SU-DHL-6 (cell line): ENCODE results near the gene PLCXD3.

ENCODE experiments used
- H2AFZ ChIP-seq: fragments of 200-600 bp; sonication (generic); 2 replicates; pipeline ENCODE4 v1.6.1; 2014; ENCODE audit warnings: low read depth, mild to moderate bottlenecking, moderate library complexity, mixed read lengths, antibody characterized with exemption, low read length; ENCODE audit not compliant: severe bottlenecking
- H3F3A ChIP-seq: fragments of 200-600 bp; shearing (Covaris generic); 2 replicates; pipeline ENCODE4 v1.6.0; 2016; ENCODE audit warnings: antibody characterized with exemption, mild to moderate bottlenecking; ENCODE audit not compliant: insufficient read depth
- H3K27ac ChIP-seq: fragments of 200-600 bp; sonication (generic); 2 replicates; pipeline ENCODE4 v1.5.1; 2016; ENCODE audit warnings: low read depth, mild to moderate bottlenecking, low read length, moderate library complexity, mixed read lengths
- H3K27me3 ChIP-seq: fragments of 200-600 bp; sonication (generic), shearing (Covaris generic); 2 replicates; pipeline ENCODE4 v1.6.0; 2014; ENCODE audit warnings: mild to moderate bottlenecking, low read length
- H3K36me3 ChIP-seq: fragments of 200-600 bp; sonication (generic); 2 replicates; pipeline ENCODE4 v1.6.1; 2014; ENCODE audit warnings: mild to moderate bottlenecking, low read length, mixed read lengths
- H3K4me2 ChIP-seq: fragments of 300-600, 200-600 bp; shearing (Covaris generic), sonication (generic); 2 replicates; pipeline ENCODE4 v1.6.0; 2014; ENCODE audit warnings: low read length, low read depth, mild to moderate bottlenecking; ENCODE audit not compliant: poor library complexity, severe bottlenecking
- H3K4me3 ChIP-seq: fragments of 200-600 bp; sonication (generic); 2 replicates; pipeline ENCODE4 v1.5.1; 2014; ENCODE audit warnings: antibody characterized with exemption, low read length, mild to moderate bottlenecking, mixed read lengths; ENCODE audit not compliant: insufficient read depth, poor library complexity, severe bottlenecking
- H3K79me2 ChIP-seq: fragments of 200-600 bp; sonication (generic); 2 replicates; pipeline ENCODE4 v1.6.1; 2014; ENCODE audit warnings: mild to moderate bottlenecking, low read length, moderate library complexity; ENCODE audit not compliant: insufficient read depth
- H3K9ac ChIP-seq: fragments of 200-600 bp; sonication (generic); 2 replicates; pipeline ENCODE4 v1.7.0; 2014; ENCODE audit warnings: mild to moderate bottlenecking, low read length
- H3K9me2 ChIP-seq: fragments of 200-600 bp; sonication (generic); replicated peaks from 2 replicates; pipeline ENCODE4 v1.6.1; 2014; ENCODE audit warnings: low read length; ENCODE audit not compliant: insufficient read depth
- H3K9me3 ChIP-seq: fragments of 200-600 bp; sonication (generic); 2 replicates; pipeline ENCODE4 v1.6.1; 2014; ENCODE audit warnings: low read length, mixed read lengths; ENCODE audit not compliant: insufficient read depth
- H4K20me1 ChIP-seq: fragments of 200-600 bp; sonication (generic); 2 replicates; pipeline ENCODE4 v1.6.1; 2014; ENCODE audit warnings: low read depth, mild to moderate bottlenecking, antibody characterized with exemption, low read length, moderate library complexity, mixed read lengths
- CTCF ChIP-seq: fragments of 200-600 bp; sonication (generic); IDR thresholded peaks from one replicate; pipeline ENCODE4 v1.5.1; 2017; ENCODE audit warnings: antibody characterized with exemption, mild to moderate bottlenecking, low read length, moderate library complexity; ENCODE audit not compliant: insufficient read depth, poor library complexity, severe bottlenecking
- EZH2phosphoT487 ChIP-seq: fragments of 200-600 bp; sonication (generic), shearing (Covaris generic); conservative IDR thresholded peaks from 2 replicates; pipeline ENCODE4 v1.6.1; 2018; ENCODE audit warnings: mild to moderate bottlenecking, antibody characterized with exemption, low read length, moderate library complexity, mixed read lengths

Gene PLCXD3

GRCh38 chr5:41363343-41363986 lies 146.9 kb downstream of the PLCXD3 start:
- Histone ChIP-seq H3K9me2 (no peaks in the 10 kb centered on the region), H3K9ac (no peak overlapping the region), H3K27me3 (no peaks in the 10 kb centered on the region), H3K36me3 (no peaks in the 10 kb centered on the region), H3K79me2 (no peaks in the 10 kb centered on the region), H3F3A (no peaks in the 10 kb centered on the region), H3K4me3 (no peak overlapping the region), H3K27ac (no peak overlapping the region), H3K4me2 (no peak overlapping the region), H2AFZ (no peak overlapping the region), H4K20me1 (no peaks in the 10 kb centered on the region), H3K9me3 (no peaks in the 10 kb centered on the region)
- TF ChIP-seq CTCF (no peak), EZH2phosphoT487 (no peak)

- no peak overlapping the region for H3K4me3 ChIP-seq
- no peak overlapping the region for H3K9ac ChIP-seq
- no peaks in the 10 kb centered on the region for H3K9me3 ChIP-seq
- no peak overlapping the region for H2AFZ ChIP-seq
- no peak overlapping the region for H3K27ac ChIP-seq
- TF ChIP-seq EZH2phosphoT487 (no peak), CTCF (no peak)
- no peaks in the 10 kb centered on the region for H4K20me1 ChIP-seq
- no peaks in the 10 kb centered on the region for H3K27me3 ChIP-seq
- no peaks in the 10 kb centered on the region for H3K9me2 ChIP-seq
- H3K79me2 ChIP-seq = no peaks in the 10 kb centered on the region
- no peaks in the 10 kb centered on the region for H3F3A ChIP-seq
- no peaks in the 10 kb centered on the region for H3K36me3 ChIP-seq
- no peak overlapping the region for H3K4me2 ChIP-seq
Observed at GRCh38 chr5:41356786-41357185, 153.6 kb downstream of the PLCXD3 start.

GRCh38 chr5:41349846-41350245 lies 160.6 kb downstream of the PLCXD3 start:
- Histone ChIP-seq H4K20me1 (no peaks in the 10 kb centered on the region), H3K36me3 (no peaks in the 10 kb centered on the region), H2AFZ (no peak overlapping the region), H3K4me2 (no peak overlapping the region), H3K27ac (no peak overlapping the region), H3K27me3 (no peaks in the 10 kb centered on the region), H3K9me2 (no peaks in the 10 kb centered on the region), H3K79me2 (no peaks in the 10 kb centered on the region), H3K4me3 (no peak overlapping the region), H3F3A (no peaks in the 10 kb centered on the region), H3K9me3 (no peaks in the 10 kb centered on the region), H3K9ac (no peak overlapping the region)
- TF ChIP-seq EZH2phosphoT487 (no peak), CTCF (no peak)
